HepG2 (cell line): ENCODE data around the gene TESK1. TPM values are rescaled to one million over a fixed set of nuclear protein-coding genes. Genes with fewer than 3 reads are reported as not detected.

Source experiments
- ATF3 ChIP-seq: sonication (generic); formaldehyde crosslinking; IDR thresholded peaks from 2 replicates; pipeline ENCODE4 v1.4.0; 2020; ENCODE audit warnings: missing genetic modification reagents
- DMTF1 ChIP-seq: sonication (generic); formaldehyde crosslinking; IDR thresholded peaks from 2 replicates; pipeline ENCODE4 v1.4.0; 2020; ENCODE audit warnings: mild to moderate bottlenecking, missing genetic modification reagents
- ESRRA ChIP-seq: sonication (generic); formaldehyde crosslinking; IDR thresholded peaks from 2 replicates; pipeline ENCODE4 v1.5.1; 2020; ENCODE audit warnings: mild to moderate bottlenecking, low read depth, missing genetic modification reagents
- KLF6 ChIP-seq: IDR thresholded peaks from 2 replicates; pipeline ENCODE4 v1.8.0; 2016; ENCODE audit warnings: missing biosample characterization, missing genetic modification reagents
- MAFF ChIP-seq: IDR thresholded peaks from 2 replicates; pipeline ENCODE4 v1.6.1; 2011; ENCODE audit warnings: low read depth, low read length, improper control_type of control experiment
- MIER3 ChIP-seq: IDR thresholded peaks from 2 replicates; pipeline ENCODE4 v1.6.1; 2016; ENCODE audit warnings: missing compliant biosample characterization, borderline replicate concordance
- NCOR1 ChIP-seq: fragments of 200-600 bp; sonication (generic); IDR thresholded peaks from 2 replicates; pipeline ENCODE4 v1.7.0; 2017; ENCODE audit warnings: antibody characterized with exemption, low read length, borderline replicate concordance
- NFAT5 ChIP-seq: sonication (generic); formaldehyde crosslinking; IDR thresholded peaks from 2 replicates; pipeline ENCODE4 v1.4.0; 2020; ENCODE audit warnings: missing genetic modification reagents
- REST ChIP-seq, 2 experiments: IDR thresholded peaks; 2 replicates each; pipeline ENCODE4 v1.6.1; 2011 to 2012; ENCODE audit warnings: low read length in 2 of 2, borderline replicate concordance in 1 of 2, low read depth in 1 of 2, mild to moderate bottlenecking in 1 of 2, moderate library complexity in 1 of 2
- RFXAP ChIP-seq: sonication (generic); formaldehyde crosslinking; IDR thresholded peaks from 2 replicates; pipeline ENCODE4 v1.4.0; 2020; ENCODE audit warnings: missing genetic modification reagents, borderline replicate concordance
- ZNF546 ChIP-seq: sonication (generic); formaldehyde crosslinking; conservative IDR thresholded peaks from 2 replicates; pipeline ENCODE4 v1.8.1; 2023; ENCODE audit warnings: mild to moderate bottlenecking, missing genetic modification reagents
- ZNF572 ChIP-seq: sonication (generic); formaldehyde crosslinking; IDR thresholded peaks from 2 replicates; pipeline ENCODE4 v1.5.1; 2020; ENCODE audit warnings: mild to moderate bottlenecking, missing genetic modification reagents
- ZNF710 ChIP-seq: sonication (generic); formaldehyde crosslinking; IDR thresholded peaks from 2 replicates; pipeline ENCODE4 v1.5.0; 2020; ENCODE audit warnings: mild to moderate bottlenecking, missing genetic modification reagents, borderline replicate concordance
- polyA plus RNA-seq, 8 experiments: library from polyadenylated mRNA; depleted of rRNA in 3 of 8; stranded (reverse) in 7 of 8; unstranded in 1 of 8; fragments of >200 nt; fragmentation: Illumina TruSeq in 4 of 8; extraction: Trizol in 4 of 8; gene quantifications; 2 replicates each; pipeline versions ENCODE4 v1.2.1 to v1.2.3, GENCODE V29; 2011 to 2016; ENCODE audit warnings: low read depth in 4 of 8, missing spikeins in 1 of 8, mixed read lengths in 1 of 8; ENCODE audit not compliant: insufficient read depth in 1 of 8
- total RNA-seq, 5 experiments: library from RNA; depleted of rRNA; stranded (reverse); fragments of >200 nt; fragmentation: Illumina TruSeq; extraction: Trizol; gene quantifications; 2 replicates each; pipeline ENCODE4 v1.2.3, GENCODE V29; 2016; ENCODE audit warnings: low read depth in 1 of 5

The TESK1 gene
- total and polyA plus RNA-seq, 2 of the 13 experiments (the other 11 are each of a cell fraction or from before 2014, with no cell fraction given) = 7.3 to 13.6 TPM

- TF ChIP-seq ZNF572 (CRISPR knock-in tag) (no peak), MIER3 (no peak; the same call in 1 of the 2 replicates), NFAT5 (CRISPR knock-in tag) (no peak), ZNF546 (CRISPR knock-in tag) (no peak), NCOR1 (no peak), ESRRA (peak; percentile 29; the same call in 1 of the 2 replicates), ZNF710 (CRISPR knock-in tag) (0 out of 2 replicates have a peak, but pooled peaks have one; percentile 20), REST (IDR thresholded peaks at IDR 0.05; ENCODE audit: borderline replicate concordance in 1 of 2, low read depth in 1 of 2, low read length in 2 of 2) (no peak), ATF3 (CRISPR knock-in tag) (no peak), RFXAP (peak; percentile 86; the same call in 1 of the 2 replicates), DMTF1 (CRISPR knock-in tag) (no peak), KLF6 (CRISPR knock-in tag) (no peak), MAFF (no peak)
Measured at GRCh38 chr9:35646533-35647265, 41.6 kb downstream of the TESK1 start (continued).
